ENCODE data around the gene SLC39A10. TPM values are rescaled to one million over a fixed set of nuclear protein-coding genes. Genes with fewer than 3 reads are reported as not detected.

The SLC39A10 gene
- total and polyA plus RNA-seq, 2 of the 4 experiments (the other 2 are of a cell fraction), result 17.6 to 64.7 TPM

DNA sequence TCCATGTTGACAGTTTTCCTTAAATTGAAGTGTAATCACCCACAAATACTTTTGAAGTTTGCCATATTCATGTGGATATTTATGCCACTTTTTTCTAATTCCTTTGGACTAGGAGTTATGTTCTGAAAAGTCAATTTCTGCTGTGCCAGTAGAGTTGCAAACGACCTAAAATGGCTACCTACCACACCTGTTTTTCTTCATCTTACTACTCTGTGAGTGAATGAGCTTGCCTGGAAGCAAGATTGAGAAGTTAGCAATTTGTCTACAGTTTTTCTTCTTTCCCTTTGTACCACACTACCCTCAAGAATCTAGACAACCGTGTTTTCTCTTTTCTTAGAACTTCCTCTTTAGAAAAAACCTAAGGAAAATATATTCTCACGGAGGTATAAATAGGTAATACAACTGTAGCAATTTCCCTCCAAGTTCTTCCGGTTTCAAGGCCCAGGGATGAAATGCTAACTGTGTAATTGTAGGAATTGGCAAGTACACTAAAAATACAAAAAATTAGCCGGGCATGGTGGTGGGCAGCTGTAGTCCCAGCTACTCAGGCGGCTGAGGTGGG, 7.3 kb upstream of the SLC39A10 start:
- Histone ChIP-seq H3K56ac (ENCODE audit: extremely low read depth, insufficient read depth, low read length) (no peak overlapping the region), H3K9ac (ENCODE audit: low read depth, low read length) (no peak overlapping the region), H3K14ac (replicated peaks; ENCODE audit: low read depth, low read length) (no peak overlapping the region), H4K8ac (ENCODE audit: low read depth in 2 of 2, low read length in 2 of 2) (no peak overlapping the region), H3K4me1 (ENCODE audit: control insufficient read depth, insufficient read depth, low read length) (peaks cover 4% of the 10 kb centered on the region), H3K18ac (ENCODE audit: low read depth, low read length) (no peak overlapping the region), H3K79me1 (ENCODE audit: low read depth in 1 of 2, low read length in 2 of 2) (no peaks in the 10 kb centered on the region), H2BK20ac (ENCODE audit: low read depth, low read length) (no peak overlapping the region), H4K5ac (ENCODE audit: low read depth, low read length) (no peak overlapping the region), H3K4me2 (ENCODE audit: low read depth, low read length) (no peak overlapping the region), H2AK9ac (replicated peaks; ENCODE audit: low read depth, low read length, poor library complexity) (no peak overlapping the region), H2AK5ac (ENCODE audit: low read depth, low read length) (no peak overlapping the region), H3K9me3 (ENCODE audit: control insufficient read depth, insufficient read depth, low read length) (no peaks in the 10 kb centered on the region), H3K27me3 (ENCODE audit: control insufficient read depth, insufficient read depth, low read length) (no peaks in the 10 kb centered on the region), H4K20me1 (ENCODE audit: insufficient read depth, low read length) (no peaks in the 10 kb centered on the region), H3K36me3 (ENCODE audit: control insufficient read depth, insufficient read depth, low read length) (no peaks in the 10 kb centered on the region), H4K91ac (ENCODE audit: insufficient read depth, low read depth, low read length) (no peak overlapping the region), H2BK5ac (ENCODE audit: low read depth, low read length, poor library complexity, severe bottlenecking) (no peak overlapping the region), H3K4me3 (ENCODE audit: insufficient read depth, low read depth, low read length) (no peak overlapping the region), H3K9me1 (ENCODE audit: insufficient read depth, low read length) (no peaks in the 10 kb centered on the region), H2AFZ (replicated peaks; ENCODE audit: low read length, poor library complexity) (no peak overlapping the region), H2BK15ac (ENCODE audit: low read depth, low read length) (no peak overlapping the region), H3K4ac (ENCODE audit: low read depth, low read length) (no peak overlapping the region), H3K23ac (ENCODE audit: low read depth, low read length) (no peak overlapping the region), H3K27ac (ENCODE audit: insufficient read depth, low read length) (no peak overlapping the region), H2BK120ac (ENCODE audit: low read depth, low read length) (no peak overlapping the region)
- no CpG with 5 or more reads among the region's 6 CpGs for WGBS, 2 experiments (ENCODE audit: extremely low coverage in 2 of 2, insufficient read length in 1 of 2)
- no TSS peak for BruUV-seq (replicated peaks)
- in situ Hi-C loops (cut with MboI; ENCODE audit: low sequenced_read_pairs), result loop anchor here (10.0 to 25.0 kb wide), 3 partner anchors 115 to 688 kb away; no protein-coding TSS in a partner anchor
- DNase-seq, result no peak
- no peak for TF ChIP-seq MAZ (IDR thresholded peaks at IDR 0.05; ENCODE audit: borderline replicate concordance, low read depth, low read length)
- TF ChIP-seq, protein P1, sequence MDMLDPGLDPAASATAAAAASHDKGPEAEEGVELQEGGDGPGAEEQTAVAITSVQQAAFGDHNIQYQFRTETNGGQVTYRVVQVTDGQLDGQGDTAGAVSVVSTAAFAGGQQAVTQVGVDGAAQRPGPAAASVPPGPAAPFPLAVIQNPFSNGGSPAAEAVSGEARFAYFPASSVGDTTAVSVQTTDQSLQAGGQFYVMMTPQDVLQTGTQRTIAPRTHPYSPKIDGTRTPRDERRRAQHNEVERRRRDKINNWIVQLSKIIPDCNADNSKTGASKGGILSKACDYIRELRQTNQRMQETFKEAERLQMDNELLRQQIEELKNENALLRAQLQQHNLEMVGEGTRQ (IDR thresholded peaks at IDR 0.05; ENCODE audit: low read depth, low read length), result no peak
- TF ChIP-seq RAD21 (IDR thresholded peaks at IDR 0.05; ENCODE audit: low read length), result no peak
- no peak for TF ChIP-seq MAFK (IDR thresholded peaks at IDR 0.05; ENCODE audit: low read depth, low read length)
- TF ChIP-seq CEBPB (IDR thresholded peaks at IDR 0.05; ENCODE audit: low read depth, low read length), result no peak
- TF ChIP-seq RFX5 (IDR thresholded peaks at IDR 0.05; ENCODE audit: low read depth, low read length), result no peak
- TF ChIP-seq SMC3 (IDR thresholded peaks at IDR 0.05; ENCODE audit: low read depth, low read length), result no peak
- no peak for TF ChIP-seq CHD1 (IDR thresholded peaks at IDR 0.05; ENCODE audit: low read depth, low read length)
- TF ChIP-seq, protein P2, sequence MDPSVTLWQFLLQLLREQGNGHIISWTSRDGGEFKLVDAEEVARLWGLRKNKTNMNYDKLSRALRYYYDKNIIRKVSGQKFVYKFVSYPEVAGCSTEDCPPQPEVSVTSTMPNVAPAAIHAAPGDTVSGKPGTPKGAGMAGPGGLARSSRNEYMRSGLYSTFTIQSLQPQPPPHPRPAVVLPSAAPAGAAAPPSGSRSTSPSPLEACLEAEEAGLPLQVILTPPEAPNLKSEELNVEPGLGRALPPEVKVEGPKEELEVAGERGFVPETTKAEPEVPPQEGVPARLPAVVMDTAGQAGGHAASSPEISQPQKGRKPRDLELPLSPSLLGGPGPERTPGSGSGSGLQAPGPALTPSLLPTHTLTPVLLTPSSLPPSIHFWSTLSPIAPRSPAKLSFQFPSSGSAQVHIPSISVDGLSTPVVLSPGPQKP (IDR thresholded peaks at IDR 0.05; ENCODE audit: borderline replicate concordance, low read depth, low read length), result no peak
- no peak for ATAC-seq (ENCODE audit: low read depth)
- ChIA-PET POLR2A (ENCODE audit: unreplicated experiment) (no interaction called here), CTCF (no interaction called here)
- intact Hi-C loops (cut with micrococcal nuclease), result no loop called here
- dilution Hi-C loops (cut with HindIII; ENCODE audit: low sequenced_read_pairs, unreplicated experiment), result no loop called here

Data from IMR-90 (cell line).